Effector memory CD4-positive, alpha-beta T cell (primary cell): ENCODE measurements around the gene ANKRD33.
A peak's percentile ranks its signal among the peaks of the same experiment; 100 is the strongest.

Experiments used
- DNase-seq, 3 donors: peaks; one replicate each; pipeline ENCODE4 v3.0.0-alpha.2; 2020
- H3K27ac ChIP-seq: 2 replicates; pipeline ENCODE4 v1.7.0; 2013; ENCODE audit warnings: mild to moderate bottlenecking, low read length, moderate library complexity; ENCODE audit not compliant: insufficient read depth, poor library complexity, severe bottlenecking
- H3K27me3 ChIP-seq: replicated peaks from 2 replicates; pipeline ENCODE4 v1.7.0; 2013; ENCODE audit warnings: mild to moderate bottlenecking, low read length; ENCODE audit not compliant: insufficient read depth, control insufficient read depth, poor library complexity, severe bottlenecking
- H3K36me3 ChIP-seq: 2 replicates; pipeline ENCODE4 v1.7.0; 2013; ENCODE audit warnings: mild to moderate bottlenecking, low read length, moderate library complexity; ENCODE audit not compliant: control insufficient read depth, insufficient read depth
- H3K4me1 ChIP-seq: 2 replicates; pipeline ENCODE4 v1.7.0; 2013; ENCODE audit warnings: low read length, mild to moderate bottlenecking; ENCODE audit not compliant: control insufficient read depth, insufficient read depth, poor library complexity, severe bottlenecking
- H3K4me3 ChIP-seq: 2 replicates; pipeline ENCODE4 v1.7.0; 2013; ENCODE audit warnings: low read length, low read depth, mild to moderate bottlenecking; ENCODE audit not compliant: insufficient read depth, poor library complexity, severe bottlenecking
- H3K9me3 ChIP-seq: 2 replicates; pipeline ENCODE4 v1.7.0; 2013; ENCODE audit warnings: mild to moderate bottlenecking, low read length, moderate library complexity; ENCODE audit not compliant: control insufficient read depth

Gene ANKRD33

GRCh38 chr12:51867796-51868428 is 20.0 kb upstream of the ANKRD33 start:
- H3K4me3 ChIP-seq = no peak overlapping the region
- no peaks in the 10 kb centered on the region for H3K36me3 ChIP-seq
- peaks cover 34% of the 10 kb centered on the region for H3K27me3 ChIP-seq
- H3K27ac ChIP-seq = no peak overlapping the region
- no peak for DNase-seq
- peaks cover 14% of the 10 kb centered on the region for H3K4me1 ChIP-seq
- H3K9me3 ChIP-seq = no peaks in the 10 kb centered on the region

- Histone ChIP-seq H3K27me3 (peaks cover 27% of the 10 kb centered on the region), H3K9me3 (no peaks in the 10 kb centered on the region), H3K36me3 (no peaks in the 10 kb centered on the region), H3K27ac (no peak overlapping the region), H3K4me3 (peak overlapping the region; percentile 27), H3K4me1 (peaks cover 10% of the 10 kb centered on the region)
- no peak for DNase-seq
These were observed 18.9 kb upstream of the ANKRD33 start for GRCh38 chr12:51868821-51869495.

- Histone ChIP-seq H3K27me3 (peaks cover 21% of the 10 kb centered on the region), H3K9me3 (no peaks in the 10 kb centered on the region), H3K27ac (no peak overlapping the region), H3K4me3 (peak overlapping the region; percentile 27), H3K4me1 (peaks cover 5% of the 10 kb centered on the region), H3K36me3 (no peaks in the 10 kb centered on the region)
- DNase-seq = no peak
These were observed 18.4 kb upstream of the ANKRD33 start for GRCh38 chr12:51869496-51869865.

GRCh38 chr12:51869931-51870330 is 18.0 kb upstream of the ANKRD33 start:
- Histone ChIP-seq H3K9me3 (no peaks in the 10 kb centered on the region), H3K4me3 (no peak overlapping the region), H3K36me3 (no peaks in the 10 kb centered on the region), H3K27ac (no peak overlapping the region), H3K4me1 (peaks cover 3% of the 10 kb centered on the region), H3K27me3 (peaks cover 18% of the 10 kb centered on the region)
- DNase-seq = no peak

GRCh38 chr12:51870504-51870903 is 17.4 kb upstream of the ANKRD33 start:
- Histone ChIP-seq H3K4me1 (peaks cover 3% of the 10 kb centered on the region), H3K27me3 (peaks cover 12% of the 10 kb centered on the region), H3K4me3 (no peak overlapping the region), H3K36me3 (no peaks in the 10 kb centered on the region), H3K9me3 (no peaks in the 10 kb centered on the region), H3K27ac (no peak overlapping the region)
- no peak for DNase-seq

GRCh38 chr12:51871126-51871525 is 16.8 kb upstream of the ANKRD33 start:
- Histone ChIP-seq H3K27ac (no peak overlapping the region), H3K4me1 (peaks cover 3% of the 10 kb centered on the region), H3K36me3 (no peaks in the 10 kb centered on the region), H3K27me3 (peaks cover 7% of the 10 kb centered on the region), H3K4me3 (no peak overlapping the region), H3K9me3 (no peaks in the 10 kb centered on the region)
- DNase-seq = no peak

- no peaks in the 10 kb centered on the region for H3K36me3 ChIP-seq
- no peak for DNase-seq
- no peak overlapping the region for H3K27ac ChIP-seq
- H3K4me3 ChIP-seq = no peak overlapping the region
- no peaks in the 10 kb centered on the region for H3K9me3 ChIP-seq
- peaks cover 3% of the 10 kb centered on the region for H3K4me1 ChIP-seq
- H3K27me3 ChIP-seq = peaks cover 7% of the 10 kb centered on the region
These were observed 15.8 kb upstream of the ANKRD33 start for GRCh38 chr12:51871918-51872688.

GRCh38 chr12:51872689-51872981 is 15.3 kb upstream of the ANKRD33 start:
- H3K27me3 ChIP-seq = peaks cover 7% of the 10 kb centered on the region
- no peak overlapping the region for H3K4me3 ChIP-seq
- no peak for DNase-seq
- H3K9me3 ChIP-seq = no peaks in the 10 kb centered on the region
- no peak overlapping the region for H3K27ac ChIP-seq
- peaks cover 3% of the 10 kb centered on the region for H3K4me1 ChIP-seq
- no peaks in the 10 kb centered on the region for H3K36me3 ChIP-seq

GRCh38 chr12:51873251-51873994 is 14.5 kb upstream of the ANKRD33 start:
- Histone ChIP-seq H3K27me3 (peaks cover 7% of the 10 kb centered on the region), H3K36me3 (no peaks in the 10 kb centered on the region), H3K4me3 (no peak overlapping the region), H3K4me1 (peaks cover 3% of the 10 kb centered on the region), H3K27ac (no peak overlapping the region), H3K9me3 (no peaks in the 10 kb centered on the region)
- no peak for DNase-seq

- Histone ChIP-seq H3K27me3 (peaks cover 4% of the 10 kb centered on the region), H3K27ac (no peak overlapping the region), H3K4me3 (no peak overlapping the region), H3K36me3 (no peaks in the 10 kb centered on the region), H3K4me1 (no peaks in the 10 kb centered on the region), H3K9me3 (no peaks in the 10 kb centered on the region)
- no peak for DNase-seq
These were observed 13.9 kb upstream of the ANKRD33 start for GRCh38 chr12:51874000-51874399.
